Nephron (organoid): Measurements from ENCODE around the gene FMN2.

Source experiments
- H3K27ac Mint-ChIP-seq, 3 experiments: 2 replicates each; pipeline ENCODE4 v1.8.0; 2020; ENCODE audit warnings: mixed read lengths in 3 of 3, mild to moderate bottlenecking in 2 of 3, moderate library complexity in 1 of 3
- H3K27me3 Mint-ChIP-seq: 2 replicates; pipeline ENCODE4 v1.8.0; 2021; ENCODE audit warnings: low read depth, mild to moderate bottlenecking, moderate library complexity, mixed read lengths
- H3K36me3 Mint-ChIP-seq: 2 replicates; pipeline ENCODE4 v1.8.0; 2020; ENCODE audit warnings: low read depth, mixed read lengths
- H3K4me1 Mint-ChIP-seq: 2 replicates; pipeline ENCODE4 v1.8.0; 2020; ENCODE audit warnings: mixed read lengths
- H3K4me3 Mint-ChIP-seq, 3 experiments: 2 replicates each; pipeline ENCODE4 v1.8.0; 2020; ENCODE audit warnings: mild to moderate bottlenecking in 3 of 3, mixed read lengths in 3 of 3, moderate library complexity in 2 of 3
- H3K9me3 Mint-ChIP-seq: 2 replicates; pipeline ENCODE4 v1.8.0; 2020; ENCODE audit warnings: mixed read lengths
- TF ChIP-seq, protein P1 (sequence below), 3 experiments: fragments of 200-600 bp; sonication (generic); IDR thresholded peaks; one replicate each; pipeline ENCODE4 v1.5.0; 2021; ENCODE audit warnings: antibody characterized with exemption in 3 of 3; ENCODE audit not compliant: unreplicated experiment in 3 of 3

FMN2 gene

DNA sequence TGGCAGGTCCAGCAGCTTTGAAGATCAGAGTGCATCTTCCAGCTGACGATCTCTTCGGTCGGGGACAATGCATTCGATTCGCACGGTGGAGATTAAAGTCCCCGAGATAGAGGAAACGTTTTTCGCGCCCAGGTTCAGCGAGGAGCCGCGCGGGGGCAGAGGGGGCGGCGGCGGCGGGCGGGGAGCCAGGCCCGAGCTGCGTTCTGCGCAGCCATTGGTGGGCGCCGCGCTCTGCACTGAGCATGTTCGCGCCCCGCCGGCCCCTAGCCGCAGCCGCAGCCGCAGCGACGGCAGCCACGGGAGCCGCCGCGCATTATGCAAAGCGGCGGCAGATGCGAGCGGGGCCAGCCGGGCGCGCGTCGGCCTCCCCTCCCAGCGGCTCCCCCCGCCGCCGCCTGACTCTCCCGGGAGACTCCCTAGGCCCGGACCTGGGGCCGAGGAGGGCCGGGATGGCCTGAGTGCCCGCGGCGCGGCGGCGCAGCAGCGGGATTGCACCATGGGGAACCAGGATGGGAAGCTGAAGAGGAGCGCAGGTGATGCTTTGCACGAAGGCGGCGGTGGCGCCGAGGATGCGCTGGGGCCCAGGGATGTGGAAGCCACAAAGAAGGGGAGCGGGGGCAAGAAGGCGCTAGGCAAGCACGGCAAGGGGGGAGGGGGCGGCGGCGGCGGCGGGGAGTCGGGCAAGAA lies at the start of gene FMN2:
Gene FMN2, plus strand, starts transcription at position 270 of the 687 bp plus-strand sequence. Its CDS starts 227 bp downstream, at position 497.
- H3K4me1 Mint-ChIP-seq: peaks cover 6% of the 10 kb centered on the region

DNA sequence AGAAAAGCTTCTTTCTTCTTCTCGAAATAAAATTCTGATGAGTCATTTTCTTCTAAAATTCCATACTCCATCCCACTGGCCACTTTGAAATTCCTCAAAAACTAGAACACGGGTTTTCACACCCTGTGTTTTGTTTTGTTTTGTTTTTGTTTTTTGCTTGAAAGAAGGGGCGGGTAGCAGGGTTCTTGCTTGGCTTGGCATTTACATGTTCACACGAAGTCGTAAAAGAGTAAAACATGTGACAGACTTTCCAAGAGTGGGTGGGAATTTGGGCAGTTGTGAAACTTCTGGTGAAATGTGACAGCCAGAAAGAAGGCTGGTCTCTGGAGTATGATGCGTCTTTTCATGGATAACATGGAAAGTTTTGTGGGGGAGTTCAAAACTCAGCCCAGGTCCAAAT lies 47.1 kb upstream of the FMN2 start:
- TF ChIP-seq, protein P1, sequence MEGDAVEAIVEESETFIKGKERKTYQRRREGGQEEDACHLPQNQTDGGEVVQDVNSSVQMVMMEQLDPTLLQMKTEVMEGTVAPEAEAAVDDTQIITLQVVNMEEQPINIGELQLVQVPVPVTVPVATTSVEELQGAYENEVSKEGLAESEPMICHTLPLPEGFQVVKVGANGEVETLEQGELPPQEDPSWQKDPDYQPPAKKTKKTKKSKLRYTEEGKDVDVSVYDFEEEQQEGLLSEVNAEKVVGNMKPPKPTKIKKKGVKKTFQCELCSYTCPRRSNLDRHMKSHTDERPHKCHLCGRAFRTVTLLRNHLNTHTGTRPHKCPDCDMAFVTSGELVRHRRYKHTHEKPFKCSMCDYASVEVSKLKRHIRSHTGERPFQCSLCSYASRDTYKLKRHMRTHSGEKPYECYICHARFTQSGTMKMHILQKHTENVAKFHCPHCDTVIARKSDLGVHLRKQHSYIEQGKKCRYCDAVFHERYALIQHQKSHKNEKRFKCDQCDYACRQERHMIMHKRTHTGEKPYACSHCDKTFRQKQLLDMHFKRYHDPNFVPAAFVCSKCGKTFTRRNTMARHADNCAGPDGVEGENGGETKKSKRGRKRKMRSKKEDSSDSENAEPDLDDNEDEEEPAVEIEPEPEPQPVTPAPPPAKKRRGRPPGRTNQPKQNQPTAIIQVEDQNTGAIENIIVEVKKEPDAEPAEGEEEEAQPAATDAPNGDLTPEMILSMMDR (IDR thresholded peaks at IDR 0.05; ENCODE audit: unreplicated experiment in 3 of 3): no peak
- Mint-ChIP-seq H3K36me3 (no peaks in the 10 kb centered on the region), H3K27me3 (no peaks in the 10 kb centered on the region)

More for the DNA sequence above, at the start of gene FMN2:
- H3K4me3 Mint-ChIP-seq: peak within 1 kb of the TSS; percentile 81 to 85 (median 83)
- no peaks in the 10 kb centered on the region for H3K9me3 Mint-ChIP-seq
- no peaks in the 10 kb centered on the region for H3K36me3 Mint-ChIP-seq
- H3K27ac Mint-ChIP-seq: no peak within 1 kb of the TSS
- peaks cover 88% of the 10 kb centered on the region for H3K27me3 Mint-ChIP-seq
- TF ChIP-seq, protein P1 (IDR thresholded peaks at IDR 0.05; ENCODE audit: unreplicated experiment in 3 of 3): no peak

DNA sequence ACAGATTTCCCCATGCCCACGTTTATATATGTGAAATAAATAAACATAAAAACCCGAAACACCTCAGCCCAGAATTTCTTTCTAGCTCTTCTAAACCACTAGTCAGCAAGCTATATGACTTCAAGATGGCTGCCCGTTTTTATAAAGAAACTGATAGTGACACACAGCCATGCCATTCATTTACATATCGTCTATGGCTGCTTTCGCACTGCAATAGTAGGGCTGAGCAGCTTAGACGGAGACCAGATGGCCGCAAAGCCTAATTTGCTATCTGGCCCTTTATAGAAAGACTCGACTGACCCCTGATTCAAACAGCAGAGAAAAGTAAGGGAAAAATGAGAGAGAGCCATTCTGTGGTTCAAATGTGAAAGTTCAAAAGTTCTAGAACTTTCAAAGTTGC lies 45.7 kb upstream of the FMN2 start:
- Mint-ChIP-seq H3K9me3 (no peaks in the 10 kb centered on the region), H3K27ac (no peak overlapping the region), H3K27me3 (no peaks in the 10 kb centered on the region), H3K4me1 (no peaks in the 10 kb centered on the region), H3K36me3 (no peaks in the 10 kb centered on the region), H3K4me3 (no peak overlapping the region)
- TF ChIP-seq, protein P1 (IDR thresholded peaks at IDR 0.05; ENCODE audit: unreplicated experiment in 3 of 3): no peak

More for the DNA sequence above, 47.1 kb upstream of the FMN2 start:
- H3K9me3 Mint-ChIP-seq: no peaks in the 10 kb centered on the region
- H3K27ac Mint-ChIP-seq: no peak overlapping the region
- H3K4me3 Mint-ChIP-seq: no peak overlapping the region
- H3K4me1 Mint-ChIP-seq: no peaks in the 10 kb centered on the region

DNA sequence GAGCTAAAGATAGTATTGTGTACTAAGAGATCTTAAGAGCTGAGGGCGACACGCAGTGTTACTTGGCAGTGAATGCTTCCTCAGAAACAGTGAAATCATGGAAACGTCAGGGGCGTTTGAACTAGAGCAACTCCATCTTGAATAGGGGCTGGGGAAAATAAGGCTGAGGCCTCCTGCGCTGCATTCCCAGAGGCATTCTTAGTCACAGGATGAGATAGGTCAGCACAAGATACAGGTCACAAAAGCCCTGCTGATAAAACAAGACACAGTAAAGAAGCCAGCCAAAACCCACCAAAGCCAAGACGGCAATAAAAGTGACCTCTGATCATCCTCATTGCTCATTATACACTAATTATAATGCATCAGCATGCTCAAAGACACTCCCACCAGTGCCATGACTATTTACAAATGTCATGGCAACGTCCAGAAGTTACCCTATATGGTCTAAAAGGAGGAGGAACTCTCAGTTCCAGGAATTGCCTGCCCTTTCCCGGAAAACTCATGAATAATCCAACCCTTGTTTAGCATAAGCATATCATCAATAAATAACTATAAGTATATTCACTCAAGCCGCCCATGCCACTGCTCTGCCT lies 37.5 kb upstream of the FMN2 start:
- no peaks in the 10 kb centered on the region for H3K4me1 Mint-ChIP-seq
- no peaks in the 10 kb centered on the region for H3K9me3 Mint-ChIP-seq
- TF ChIP-seq, protein P1 (IDR thresholded peaks at IDR 0.05; ENCODE audit: unreplicated experiment in 3 of 3): no peak
- no peaks in the 10 kb centered on the region for H3K36me3 Mint-ChIP-seq
- no peak overlapping the region for H3K4me3 Mint-ChIP-seq
- H3K27me3 Mint-ChIP-seq: no peaks in the 10 kb centered on the region
- no peak overlapping the region for H3K27ac Mint-ChIP-seq

DNA sequence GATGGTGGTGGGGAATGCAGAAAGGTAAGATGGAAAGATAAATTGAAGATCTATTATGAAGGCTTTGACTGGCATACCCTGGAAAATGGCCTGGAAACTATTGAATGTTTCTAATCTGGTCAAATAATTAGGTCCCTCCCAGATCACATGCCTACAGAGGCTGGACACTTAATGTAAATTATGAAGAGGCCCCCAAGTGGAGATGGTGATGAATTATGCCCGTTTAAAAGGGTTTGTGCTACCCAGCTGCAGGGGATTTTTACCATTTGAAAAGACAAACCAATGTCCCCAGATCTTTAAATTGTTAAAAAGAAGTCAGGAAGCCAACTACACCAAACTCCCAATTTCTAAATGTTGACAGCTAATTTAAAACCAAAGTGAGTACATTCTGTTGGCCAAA lies 35.7 kb upstream of the FMN2 start:
- no peaks in the 10 kb centered on the region for H3K36me3 Mint-ChIP-seq
- no peak overlapping the region for H3K4me3 Mint-ChIP-seq
- H3K27ac Mint-ChIP-seq: no peak overlapping the region

More for the DNA sequence above, 35.7 kb upstream of the FMN2 start:
- H3K9me3 Mint-ChIP-seq: no peaks in the 10 kb centered on the region
- no peaks in the 10 kb centered on the region for H3K27me3 Mint-ChIP-seq
- H3K4me1 Mint-ChIP-seq: no peaks in the 10 kb centered on the region
- TF ChIP-seq, protein P1 (IDR thresholded peaks at IDR 0.05; ENCODE audit: unreplicated experiment in 3 of 3): no peak
